Stomach smooth muscle (tissue), 2 donors: ENCODE results near the gene TPP1.

Experiments
- H3K27ac ChIP-seq: one replicate; pipeline ENCODE4 v1.7.0; 2013; ENCODE audit warnings: mild to moderate bottlenecking, low read length, inconsistent platforms
- H3K27me3 ChIP-seq, 2 donors: one replicate each; pipeline ENCODE4 v1.7.0; 2013; ENCODE audit warnings: low read length in 2 of 2; ENCODE audit not compliant: insufficient read depth in 2 of 2, control insufficient read depth in 1 of 2
- H3K36me3 ChIP-seq, 2 donors: one replicate each; pipeline ENCODE4 v1.7.0; 2013; ENCODE audit warnings: low read length in 2 of 2; ENCODE audit not compliant: control insufficient read depth in 2 of 2, insufficient read depth in 2 of 2
- H3K4me1 ChIP-seq: one replicate; pipeline ENCODE4 v1.7.0; 2013; ENCODE audit warnings: low read length; ENCODE audit not compliant: control insufficient read depth, insufficient read depth
- H3K4me3 ChIP-seq, 2 donors: one replicate each; pipeline ENCODE4 v1.7.0; 2013; ENCODE audit warnings: low read length in 2 of 2
- H3K9ac ChIP-seq, 2 donors: one replicate each; pipeline ENCODE4 v1.7.0; 2013; ENCODE audit warnings: low read length in 2 of 2, mild to moderate bottlenecking in 1 of 2
- H3K9me3 ChIP-seq, 2 donors: one replicate each; pipeline ENCODE4 v1.7.0; 2013; ENCODE audit warnings: low read length in 2 of 2; ENCODE audit not compliant: control insufficient read depth in 2 of 2
- donor health status: healthy.
- donor health status: Pancreatic carcinoma.

TPP1 gene

DNA sequence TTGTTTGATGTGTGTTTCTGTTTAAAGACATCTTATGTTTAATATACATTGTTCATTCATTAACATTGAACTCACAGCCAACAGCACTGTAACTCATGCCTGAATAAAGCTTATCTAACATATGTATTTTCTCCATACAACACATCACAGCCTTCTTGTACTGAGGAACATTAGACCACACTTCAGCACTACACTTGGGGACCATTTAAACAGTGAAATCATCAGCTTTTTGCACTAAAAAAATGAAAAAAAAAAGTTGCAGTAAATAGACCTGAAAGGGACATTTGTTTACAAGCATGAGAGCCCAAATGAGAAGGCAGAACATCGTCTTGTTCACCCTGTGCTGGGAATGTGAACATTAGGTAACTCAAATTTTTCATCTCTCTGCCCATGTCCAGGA is 15.3 kb upstream of the TPP1 start:
- H3K27ac ChIP-seq, result peak overlapping the region; percentile 58
- peaks cover 31 to 32% of the 10 kb centered on the region in 2 donors for H3K36me3 ChIP-seq
- peaks cover 44% of the 10 kb centered on the region for H3K4me1 ChIP-seq
- H3K4me3 ChIP-seq, result no peak overlapping the region
- peak overlapping the region in 1 of 2 donors; percentile 4 for H3K9ac ChIP-seq
- no peaks in the 10 kb centered on the region for H3K27me3 ChIP-seq
- H3K9me3 ChIP-seq, result no peaks in the 10 kb centered on the region

DNA sequence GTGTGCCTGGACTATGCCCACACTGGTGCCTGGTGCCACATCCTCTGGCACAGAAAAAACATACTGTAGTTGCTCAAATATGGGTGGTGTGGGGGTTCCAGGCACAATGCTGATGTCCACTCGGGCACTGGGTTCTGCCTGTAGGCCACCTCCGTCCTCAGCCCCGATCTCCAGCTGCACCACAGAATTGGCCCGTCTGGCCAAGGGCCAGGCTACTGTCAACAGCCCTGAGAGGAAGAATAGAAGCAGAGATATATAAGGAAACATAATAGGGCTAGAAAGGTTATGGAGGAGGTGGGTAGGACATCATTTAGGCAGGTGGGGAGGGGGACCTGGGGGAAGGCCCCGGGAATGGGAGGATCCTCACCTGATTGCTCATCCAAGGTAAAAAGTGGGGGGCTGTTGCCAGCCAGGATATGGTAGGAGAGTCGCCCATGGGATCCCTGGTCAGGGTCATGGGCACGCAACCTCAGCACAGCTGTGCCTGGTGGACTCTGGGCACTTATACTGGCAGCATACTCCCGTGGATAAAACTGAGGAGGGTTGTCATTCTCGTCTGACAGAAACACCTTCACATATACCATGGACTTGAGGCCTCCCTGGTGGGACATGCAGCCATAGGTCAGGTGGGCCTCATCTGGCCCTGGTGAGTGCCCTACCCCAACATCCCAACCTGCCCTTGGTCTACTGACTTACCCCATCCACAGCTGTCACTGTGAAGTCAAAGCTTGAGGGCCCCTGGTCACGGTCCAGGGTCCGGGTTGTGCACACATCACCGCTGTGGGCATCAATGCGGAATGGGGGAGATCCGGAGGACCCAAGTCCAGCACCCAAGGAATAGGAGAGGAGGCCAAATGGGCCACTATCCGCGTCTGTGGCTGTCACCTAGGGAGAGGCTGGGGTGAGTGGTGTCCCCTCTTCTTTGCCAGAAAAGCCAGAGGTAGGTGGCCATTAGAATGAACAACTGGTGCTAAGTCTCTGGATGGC is 14.5 kb upstream of the TPP1 start:
- H3K4me3 ChIP-seq, result no peak overlapping the region
- H3K9me3 ChIP-seq, result no peaks in the 10 kb centered on the region
- H3K4me1 ChIP-seq, result peaks cover 36% of the 10 kb centered on the region
- H3K36me3 ChIP-seq, result peaks cover 35 to 38% of the 10 kb centered on the region in 2 donors
- no peaks in the 10 kb centered on the region for H3K27me3 ChIP-seq
- no peak overlapping the region for H3K27ac ChIP-seq
- H3K9ac ChIP-seq, result peak overlapping the region in 1 of 2 donors; percentile 13

DNA sequence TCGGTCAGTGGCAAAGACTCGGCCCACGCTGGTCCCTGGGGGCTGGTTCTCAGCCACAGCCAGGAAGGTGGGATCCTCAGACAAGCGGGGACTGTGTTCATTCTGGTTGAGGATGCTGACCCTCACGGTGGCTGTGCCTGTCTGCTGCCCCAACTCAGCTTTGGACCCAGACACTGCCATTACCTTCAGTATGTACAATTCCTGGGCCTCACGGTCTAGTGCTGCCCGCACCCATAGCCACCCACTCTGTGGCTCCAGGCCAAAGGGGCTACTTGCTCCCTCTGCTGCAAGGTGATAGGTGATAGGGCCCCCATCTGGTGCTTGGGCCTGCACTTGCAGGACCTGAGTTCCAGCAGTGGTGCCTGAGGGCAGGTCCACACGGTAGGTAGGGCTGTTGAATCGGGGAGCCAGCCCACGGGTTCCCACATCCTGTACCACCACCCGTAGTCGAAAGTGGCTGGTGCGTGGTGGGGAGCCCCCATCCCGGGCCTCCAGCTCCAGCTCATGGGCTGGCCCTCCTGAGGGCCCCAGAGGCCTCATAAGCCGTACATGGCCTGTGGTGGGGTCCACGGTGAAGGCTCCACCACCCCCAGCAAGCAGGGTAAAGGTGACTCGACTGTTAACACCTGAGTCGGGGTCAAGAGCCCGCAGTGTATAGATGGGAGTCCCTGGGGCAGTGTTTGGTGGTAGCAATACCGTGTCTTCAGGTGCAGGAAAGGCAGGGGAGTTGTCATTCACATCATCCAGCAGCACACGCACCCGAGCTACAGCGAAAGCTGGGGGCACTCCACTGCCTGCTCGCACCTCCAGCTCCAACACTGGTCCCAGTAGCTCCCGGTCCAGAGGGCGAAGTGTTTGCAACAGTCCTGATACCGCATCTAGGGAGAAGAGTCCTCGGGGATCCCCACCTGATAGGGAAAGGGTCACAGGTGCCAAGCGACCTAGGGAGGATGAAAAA is 13.2 kb upstream of the TPP1 start:
- Histone ChIP-seq H3K27me3 (no peaks in the 10 kb centered on the region), H3K27ac (no peak overlapping the region), H3K9ac (no peak overlapping the region), H3K4me1 (peaks cover 24% of the 10 kb centered on the region), H3K4me3 (no peak overlapping the region), H3K36me3 (peaks cover 43 to 45% of the 10 kb centered on the region in 2 donors), H3K9me3 (no peaks in the 10 kb centered on the region)

DNA sequence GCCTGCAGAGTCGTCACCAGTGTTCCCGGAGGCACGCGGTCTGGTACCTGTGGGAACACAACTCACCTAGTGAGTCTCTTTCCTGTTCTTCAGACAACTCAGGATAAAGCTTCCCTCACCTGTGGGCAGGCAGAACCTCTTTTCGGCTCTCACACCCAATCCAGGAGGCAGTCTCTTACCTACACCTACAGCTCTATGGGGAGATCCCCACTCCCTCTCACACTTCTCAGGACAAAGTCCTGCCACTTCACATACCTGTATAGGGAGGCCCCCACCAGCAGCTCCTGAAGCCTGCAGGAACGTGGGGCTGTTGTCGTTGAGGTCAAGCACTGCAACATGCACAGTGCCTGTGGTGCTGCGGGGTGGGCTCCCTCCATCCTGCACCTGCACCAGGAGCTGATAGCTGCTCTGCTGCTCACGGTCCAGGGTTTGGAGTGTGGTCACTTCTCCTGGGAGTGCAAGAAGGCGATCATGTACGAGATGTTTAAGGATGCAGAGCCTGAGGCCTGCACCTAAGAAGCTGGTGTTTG is 12.2 kb upstream of the TPP1 start:
- Histone ChIP-seq H3K27me3 (no peaks in the 10 kb centered on the region), H3K4me3 (no peak overlapping the region), H3K27ac (no peak overlapping the region), H3K9me3 (no peaks in the 10 kb centered on the region), H3K4me1 (peaks cover 19% of the 10 kb centered on the region), H3K9ac (no peak overlapping the region), H3K36me3 (peaks cover 53 to 54% of the 10 kb centered on the region in 2 donors)

DNA sequence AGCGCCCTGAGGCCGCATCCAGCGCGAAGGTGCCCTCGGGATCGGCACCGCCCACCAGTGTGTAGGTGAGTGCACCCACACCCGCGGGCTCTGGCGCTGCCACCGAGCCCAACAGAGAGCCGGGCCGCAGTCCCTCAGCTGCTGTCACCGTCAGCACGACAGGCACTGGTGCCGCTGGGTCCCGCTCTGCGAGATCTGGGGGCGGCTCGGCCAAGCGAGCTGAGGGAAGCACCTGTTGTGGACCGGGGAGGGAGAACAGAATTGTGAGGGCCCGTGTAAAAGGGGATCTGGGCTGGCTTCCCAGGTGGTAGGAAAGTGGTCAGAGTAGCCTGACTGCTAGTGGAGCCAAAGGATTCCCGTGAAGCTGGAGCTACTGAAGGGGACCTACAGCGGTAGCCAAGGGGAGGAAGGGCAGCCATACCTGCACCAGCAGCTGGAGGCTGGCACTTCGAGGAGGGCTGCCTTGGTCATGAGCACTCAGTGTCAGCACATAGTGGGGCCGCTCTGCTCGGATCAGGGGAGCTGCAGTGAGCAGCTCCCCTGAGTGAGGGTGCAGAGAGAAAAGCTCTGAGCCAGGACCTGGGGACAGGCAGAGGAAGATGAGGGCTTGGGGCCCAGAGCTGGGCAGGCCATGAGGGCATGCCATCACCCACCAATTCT is 11.5 kb upstream of the TPP1 start:
- Histone ChIP-seq H3K9me3 (no peaks in the 10 kb centered on the region), H3K4me3 (no peak overlapping the region), H3K9ac (no peak overlapping the region), H3K4me1 (peaks cover 13% of the 10 kb centered on the region), H3K27me3 (no peaks in the 10 kb centered on the region), H3K27ac (no peak overlapping the region), H3K36me3 (peaks cover 59 to 60% of the 10 kb centered on the region in 2 donors)

DNA sequence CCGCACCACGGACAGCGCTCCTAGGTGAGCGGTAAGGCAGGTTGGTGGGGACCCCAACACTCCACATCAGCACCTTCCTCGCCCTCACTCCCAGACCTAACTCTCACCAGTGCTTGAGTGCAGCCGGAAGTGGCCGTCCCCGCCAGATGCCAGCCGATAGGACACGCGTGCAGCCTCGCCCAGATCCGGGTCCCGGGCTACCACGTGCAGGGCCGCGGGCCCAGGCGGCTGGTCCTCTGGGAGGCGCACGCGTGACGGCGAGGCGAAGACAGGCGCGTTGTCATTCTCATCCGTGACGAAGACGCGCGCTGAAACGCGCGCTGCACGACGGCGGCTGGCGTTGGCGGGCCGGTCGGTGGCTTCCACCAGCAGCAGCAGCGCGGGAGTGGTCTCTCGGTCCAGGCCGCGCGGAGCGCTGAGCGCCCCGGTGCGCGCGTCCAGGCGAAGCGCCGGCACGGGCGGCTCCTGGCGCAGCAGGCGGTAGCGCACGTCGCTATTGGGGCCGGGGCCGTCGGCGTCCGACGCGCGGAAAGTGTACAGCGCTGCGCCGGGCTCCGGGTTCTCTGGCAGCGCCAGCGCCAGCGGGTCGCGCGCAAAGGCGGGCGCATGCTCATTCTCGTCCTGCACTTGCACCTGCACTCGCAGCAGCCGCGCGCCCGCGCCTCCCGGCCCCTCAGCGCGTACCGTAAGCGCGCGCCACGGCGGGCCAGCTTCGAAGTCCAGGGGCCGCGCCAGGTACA is 10.8 kb upstream of the TPP1 start:
- no peak overlapping the region for H3K4me3 ChIP-seq
- H3K36me3 ChIP-seq, result peaks cover 66 to 67% of the 10 kb centered on the region in 2 donors
- no peaks in the 10 kb centered on the region for H3K27me3 ChIP-seq
- no peak overlapping the region for H3K27ac ChIP-seq
- no peak overlapping the region for H3K9ac ChIP-seq
- peaks cover 6% of the 10 kb centered on the region for H3K4me1 ChIP-seq
- H3K9me3 ChIP-seq, result no peaks in the 10 kb centered on the region

DNA sequence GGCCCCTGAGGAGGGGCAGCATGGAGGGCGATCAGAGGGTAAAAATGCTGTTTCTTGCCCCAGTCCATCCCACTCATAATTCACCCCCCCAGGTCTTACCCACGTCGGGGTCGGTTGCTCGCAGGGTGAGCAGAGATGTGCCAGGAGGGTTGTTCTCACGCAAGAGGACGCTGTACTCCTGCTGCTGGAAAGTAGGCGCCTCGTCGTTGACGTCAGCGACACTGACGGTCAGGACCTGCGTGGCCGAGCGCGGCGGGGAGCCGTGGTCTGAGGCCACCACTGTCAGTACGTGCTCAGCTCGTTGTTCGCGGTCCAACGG is 10.3 kb upstream of the TPP1 start:
- Histone ChIP-seq H3K27me3 (no peaks in the 10 kb centered on the region), H3K27ac (no peak overlapping the region), H3K4me3 (no peak overlapping the region), H3K36me3 (peaks cover 72 to 73% of the 10 kb centered on the region in 2 donors), H3K9ac (no peak overlapping the region), H3K9me3 (no peaks in the 10 kb centered on the region), H3K4me1 (peaks cover 6% of the 10 kb centered on the region)

DNA sequence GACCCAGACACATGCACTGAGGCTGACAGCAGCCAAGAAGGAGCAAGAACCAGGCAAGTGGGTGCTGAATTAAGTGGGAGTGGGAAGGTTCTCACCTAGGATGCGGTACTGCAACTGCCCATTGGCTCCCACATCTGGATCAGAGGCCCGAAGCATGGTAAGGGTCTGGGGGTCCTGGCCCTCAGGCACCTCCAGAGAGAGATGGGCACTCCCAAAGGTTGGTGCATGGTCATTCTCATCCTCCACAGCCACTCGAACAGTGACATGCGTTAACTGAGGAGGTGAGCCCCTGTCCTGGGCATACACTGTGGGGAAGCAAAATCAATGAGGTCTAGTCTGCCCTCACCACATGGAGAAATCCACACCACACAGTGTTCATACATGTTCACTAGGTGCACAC is 9.3 kb upstream of the TPP1 start:
- no peak overlapping the region for H3K27ac ChIP-seq
- no peaks in the 10 kb centered on the region for H3K27me3 ChIP-seq
- peaks cover 4% of the 10 kb centered on the region for H3K4me1 ChIP-seq
- H3K9me3 ChIP-seq, result no peaks in the 10 kb centered on the region
- no peak overlapping the region for H3K4me3 ChIP-seq
- H3K36me3 ChIP-seq, result peaks cover 77 to 78% of the 10 kb centered on the region in 2 donors
- H3K9ac ChIP-seq, result no peak overlapping the region

DNA sequence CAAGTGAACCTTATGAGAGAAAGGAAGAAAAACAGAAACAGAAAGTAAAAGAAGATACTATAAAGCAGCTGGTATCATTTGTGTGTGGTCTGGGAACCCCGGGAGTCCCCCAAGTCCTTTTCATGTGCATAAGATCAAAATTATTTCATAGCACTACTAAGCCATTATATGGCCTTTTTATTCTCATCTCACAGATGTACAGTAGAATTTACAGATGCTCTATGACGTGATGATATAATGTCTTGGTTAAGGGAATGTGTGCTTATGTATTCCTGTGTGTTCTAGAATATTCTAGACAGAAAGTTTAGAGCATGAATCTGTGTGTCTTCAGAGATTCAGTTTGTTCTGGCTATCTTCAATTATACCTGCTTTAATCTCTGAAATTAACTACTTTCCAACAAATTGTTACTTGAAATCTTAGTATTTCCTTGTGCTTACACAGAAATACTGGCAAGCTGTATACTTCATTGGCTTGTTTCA is 8.6 kb upstream of the TPP1 start:
- peaks cover 71 to 78% of the 10 kb centered on the region in 2 donors for H3K36me3 ChIP-seq
- no peaks in the 10 kb centered on the region for H3K4me1 ChIP-seq
- H3K27ac ChIP-seq, result no peak overlapping the region
- H3K9ac ChIP-seq, result no peak overlapping the region
- no peaks in the 10 kb centered on the region for H3K27me3 ChIP-seq
- no peaks in the 10 kb centered on the region for H3K9me3 ChIP-seq
- no peak overlapping the region for H3K4me3 ChIP-seq
